GM03348 (cell line): ENCODE measurements around the gene HIPK1.

ENCODE experiments used
- DNase-seq: peaks from one replicate; pipeline ENCODE4 v3.0.0; 2012; ENCODE audit warnings: low spot score

Gene HIPK1

DNA sequence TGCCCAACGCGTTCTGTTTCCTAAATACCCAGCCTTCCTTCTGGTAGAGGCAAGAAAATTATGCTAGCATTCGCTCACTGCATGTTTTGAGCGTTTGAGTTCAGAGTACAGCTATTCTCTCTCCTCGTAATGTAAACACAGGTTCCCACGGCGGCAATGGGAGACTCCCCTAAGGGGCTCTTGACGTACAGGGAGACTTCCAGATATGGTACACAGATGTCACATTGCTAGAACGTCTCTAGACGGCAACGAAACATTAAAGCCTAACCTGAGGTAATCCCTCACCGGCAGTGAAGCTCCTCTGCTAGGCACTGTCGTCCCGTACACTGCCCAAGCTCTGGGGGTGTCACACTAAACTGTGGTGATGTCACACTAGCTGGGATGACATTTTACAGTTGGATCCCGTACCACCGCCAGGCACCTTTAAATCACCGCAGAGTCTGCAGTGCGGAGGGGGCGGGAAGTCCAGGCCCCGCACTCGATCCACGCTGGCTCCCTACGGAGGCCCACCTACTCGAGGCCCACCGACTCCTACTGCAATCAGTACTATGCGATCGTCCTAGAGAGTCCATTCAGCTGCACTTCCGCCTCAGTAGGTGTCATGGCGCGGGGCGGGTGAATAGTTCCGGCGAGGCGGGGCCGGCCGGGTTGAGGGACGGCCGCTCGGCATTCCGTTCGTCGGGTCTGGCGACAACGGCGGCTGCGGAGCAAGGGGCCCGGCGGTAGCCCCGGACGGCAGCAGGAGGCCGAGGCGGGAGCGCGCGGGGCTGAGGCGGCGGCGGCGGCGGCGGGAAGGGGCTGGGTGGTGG is at the start of gene HIPK1:
HIPK1 (plus strand) TSS at position 384 of the 809 bp plus-strand sequence.
- peak; percentile 96 for DNase-seq

DNA sequence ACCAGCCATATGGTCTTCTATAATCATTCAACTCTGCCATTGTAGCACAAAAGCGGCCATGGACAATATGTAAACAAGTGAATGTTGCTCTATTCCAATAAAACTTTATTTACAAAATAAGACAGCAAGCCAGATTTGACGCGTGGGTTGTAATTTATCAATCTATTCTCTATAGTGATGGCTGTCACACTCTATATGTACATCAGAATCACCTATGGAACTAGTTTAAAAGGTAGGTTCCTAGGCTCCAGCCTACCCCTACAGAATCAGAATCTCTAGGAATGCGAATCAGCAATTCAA is 49.4 kb upstream of the HIPK1 start:
- DNase-seq = no peak

DNA sequence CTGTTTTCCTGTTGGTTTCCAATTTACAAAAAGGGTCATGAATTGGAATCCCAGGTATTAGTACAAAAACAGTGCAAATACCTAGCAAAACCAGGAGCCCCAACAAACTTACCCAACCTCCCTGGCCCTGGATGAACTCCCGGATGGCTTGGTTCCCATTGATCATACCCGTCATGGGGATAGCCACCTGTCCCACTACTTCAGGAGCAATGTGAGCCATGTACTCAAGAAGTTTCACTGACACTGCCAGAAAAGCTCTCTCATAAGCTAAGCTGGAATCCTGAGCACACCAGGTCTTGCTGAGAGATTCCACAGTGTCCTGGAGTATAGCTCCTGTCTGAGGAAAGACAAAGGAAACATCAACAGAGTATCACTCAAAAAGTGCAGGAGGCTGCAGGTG is 47.5 kb upstream of the HIPK1 start:
- DNase-seq = no peak

DNA sequence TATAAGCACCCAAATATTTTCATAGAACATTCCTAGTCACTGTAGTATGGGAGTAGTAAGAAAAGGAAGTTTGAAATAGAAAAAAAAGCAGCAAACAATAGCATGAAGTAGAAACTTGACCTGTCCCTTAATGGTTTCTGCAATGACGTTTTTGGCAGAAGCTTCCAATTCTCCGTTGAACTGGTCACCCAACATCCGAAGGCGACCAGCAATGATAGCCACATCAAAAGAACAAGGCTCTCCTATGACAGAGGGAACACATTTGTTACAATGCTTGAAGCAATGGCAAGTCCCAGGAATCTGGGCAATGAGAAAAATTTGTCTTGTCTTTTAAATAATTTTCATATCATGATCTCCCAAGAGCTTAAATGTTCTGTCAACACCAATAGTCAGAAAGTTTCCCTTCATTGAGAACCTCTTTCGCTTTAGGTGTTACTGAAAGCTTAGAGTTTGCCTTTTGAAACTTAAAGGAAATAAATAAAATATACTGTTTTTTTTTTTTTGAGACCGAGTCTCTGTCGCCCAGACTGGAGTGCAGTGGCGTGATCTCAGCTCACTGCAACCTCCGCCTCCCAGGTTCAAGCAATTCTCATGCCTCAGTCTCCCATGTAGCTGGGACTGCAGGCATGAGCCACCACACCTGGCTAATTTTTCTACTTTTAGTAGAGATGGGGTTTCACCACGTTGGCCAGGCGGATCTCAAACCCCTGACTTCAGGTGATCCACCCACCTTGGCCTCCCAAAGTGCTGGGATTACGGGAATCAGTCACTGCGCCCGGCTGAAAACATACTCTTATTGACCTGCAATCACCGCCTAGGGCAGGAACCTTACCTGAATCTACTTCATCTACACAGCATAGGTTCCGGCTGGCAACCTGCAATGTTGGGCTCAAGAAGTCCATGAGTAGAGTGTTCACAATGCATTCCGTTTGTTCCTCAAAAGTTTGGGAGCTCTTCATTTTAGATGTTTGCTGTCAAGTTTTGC is 42.4 kb upstream of the HIPK1 start:
- DNase-seq = no peak

DNA sequence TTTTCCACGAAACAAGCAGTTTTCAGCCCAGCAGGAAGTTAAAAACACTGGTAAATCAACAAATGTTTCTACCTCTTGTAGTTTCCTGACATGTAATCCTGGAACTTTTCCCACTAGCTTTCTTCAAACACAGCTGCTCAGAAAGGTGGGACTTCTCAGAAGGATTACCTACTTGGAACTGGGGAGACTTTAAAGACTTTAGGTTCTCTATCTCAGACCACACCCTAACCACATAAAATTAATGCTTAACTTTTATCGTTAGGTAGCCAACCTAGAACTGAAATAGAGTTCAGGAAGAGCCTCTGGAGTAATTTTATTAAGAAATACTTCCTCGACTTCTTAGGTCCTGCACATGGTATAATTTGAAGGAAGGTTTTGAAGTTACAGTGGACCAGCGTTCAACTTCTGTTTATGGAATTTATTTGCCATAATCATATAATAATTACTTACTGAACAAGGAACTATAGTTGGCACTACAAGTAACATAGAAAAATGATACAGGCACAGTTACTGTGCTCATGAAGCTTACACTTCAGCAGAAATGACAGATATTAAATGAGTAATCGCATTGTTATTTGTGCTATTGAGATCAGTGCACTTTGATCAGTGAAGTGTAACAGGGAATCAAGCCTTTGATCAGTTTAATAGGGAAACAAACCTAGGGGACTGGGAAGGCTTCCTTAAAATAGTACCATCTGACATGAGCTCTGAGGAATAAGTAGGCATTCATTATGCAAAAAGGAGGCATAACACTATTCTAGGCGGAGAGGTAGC is 41.5 kb upstream of the HIPK1 start, which contains the start of gene BCL2L15:
BCL2L15 (minus strand) TSS at position 180 of the 774 bp plus-strand sequence. CDS start 206 bp downstream, outside the sequence.
- DNase-seq = no peak

DNA sequence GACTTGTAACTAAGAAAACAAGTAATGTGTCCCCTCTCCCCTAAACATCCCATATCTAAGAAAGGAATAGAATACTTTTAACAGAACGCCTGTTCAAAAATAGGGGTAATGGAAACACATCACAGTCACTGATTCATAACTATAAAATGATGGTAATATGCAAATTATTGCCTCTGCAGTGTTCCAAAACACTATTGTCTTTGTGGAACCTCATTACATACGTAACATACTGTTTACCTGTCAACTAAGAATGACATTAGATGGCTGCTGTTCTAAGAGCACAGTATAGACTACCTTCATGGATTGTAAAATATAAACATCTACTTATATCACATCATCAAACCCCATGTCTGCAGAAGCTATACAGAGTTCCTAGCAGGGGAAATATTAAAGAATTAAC is 38.3 kb upstream of the HIPK1 start:
- no peak for DNase-seq

DNA sequence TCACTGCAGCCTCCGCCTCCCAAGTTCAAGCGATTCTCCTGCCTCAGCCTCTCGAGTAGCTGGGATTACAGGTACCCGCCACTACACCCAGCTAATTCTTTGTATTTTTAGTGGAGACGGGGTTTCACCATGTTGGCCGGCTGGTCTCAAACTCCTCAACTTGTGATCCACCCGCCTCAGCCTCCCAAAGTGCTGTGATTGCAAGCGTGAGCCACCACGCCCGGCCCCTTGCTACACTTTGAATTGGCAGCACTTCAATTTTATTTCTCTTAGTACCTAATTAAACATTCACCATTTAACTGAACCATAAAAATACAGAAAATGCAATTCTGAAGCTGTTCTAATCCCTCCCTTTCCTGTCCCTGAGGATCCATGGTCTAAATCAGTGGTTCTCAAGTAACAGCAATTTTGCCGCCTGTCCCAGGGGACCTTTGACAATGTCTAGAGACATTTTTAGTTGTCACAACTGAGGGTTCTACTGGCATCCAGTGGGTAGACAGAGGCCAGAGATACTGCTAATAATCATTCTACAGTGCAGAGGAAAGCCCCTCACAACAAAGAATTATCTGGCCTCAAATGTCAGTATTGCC is 37.4 kb upstream of the HIPK1 start:
- no peak for DNase-seq

DNA sequence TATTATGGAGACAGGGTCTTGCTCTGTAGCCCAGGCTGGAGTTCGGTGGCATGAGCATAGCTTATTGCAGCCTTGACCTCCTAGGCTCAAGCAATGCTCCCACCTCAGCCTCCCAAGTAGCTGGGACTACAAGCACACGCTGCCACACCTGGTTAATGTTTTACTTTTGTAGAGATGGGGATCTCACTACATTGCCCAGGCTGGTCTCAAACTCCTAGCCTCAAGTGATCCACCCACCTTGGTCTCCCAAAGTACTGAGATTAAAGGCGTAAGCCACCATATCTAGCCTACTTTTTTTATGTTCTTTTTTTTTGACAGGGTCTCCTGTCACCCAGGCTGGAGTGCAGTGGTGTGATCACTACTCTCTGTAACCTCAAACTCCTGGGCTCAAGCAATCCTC is 35.9 kb upstream of the HIPK1 start:
- no peak for DNase-seq

DNA sequence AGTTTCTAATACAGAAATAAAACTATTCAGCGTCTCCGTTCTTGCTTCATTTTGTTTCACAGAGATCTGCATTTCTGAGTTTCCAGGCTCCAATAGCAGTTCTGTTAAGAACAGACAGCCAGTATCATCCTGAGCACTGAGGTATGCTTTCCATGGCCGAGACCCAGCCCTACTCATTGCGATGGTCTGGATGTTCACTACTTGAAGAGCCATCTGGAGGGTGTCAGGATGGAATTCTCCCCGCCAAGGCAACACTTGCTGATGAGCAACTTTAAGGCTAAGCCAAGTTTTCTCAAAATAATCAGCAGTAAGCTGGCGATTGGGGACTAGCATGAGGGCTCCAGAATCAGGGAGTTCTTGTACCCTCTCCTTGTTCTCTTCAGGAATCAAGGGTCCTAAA is 34.0 kb upstream of the HIPK1 start:
- no peak for DNase-seq

DNA sequence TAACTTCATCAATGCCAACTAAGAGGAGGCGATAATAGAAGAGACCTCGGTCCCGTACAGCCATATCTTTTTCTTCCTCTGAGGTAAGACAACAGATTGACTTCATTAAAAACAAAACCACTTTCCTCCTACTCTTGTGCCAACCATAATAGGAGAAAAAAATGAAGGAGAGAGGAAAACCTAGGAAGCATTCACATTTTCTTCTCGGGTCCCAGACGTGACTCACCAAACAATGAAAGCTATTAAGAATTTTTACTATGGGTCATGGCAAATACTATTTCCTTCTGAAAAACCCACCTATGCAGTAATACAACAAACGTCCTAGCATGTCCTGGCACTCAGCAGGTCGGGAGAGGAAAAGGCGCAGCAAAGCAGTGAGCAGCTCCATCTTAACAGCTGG is 33.2 kb upstream of the HIPK1 start:
- DNase-seq = no peak

DNA sequence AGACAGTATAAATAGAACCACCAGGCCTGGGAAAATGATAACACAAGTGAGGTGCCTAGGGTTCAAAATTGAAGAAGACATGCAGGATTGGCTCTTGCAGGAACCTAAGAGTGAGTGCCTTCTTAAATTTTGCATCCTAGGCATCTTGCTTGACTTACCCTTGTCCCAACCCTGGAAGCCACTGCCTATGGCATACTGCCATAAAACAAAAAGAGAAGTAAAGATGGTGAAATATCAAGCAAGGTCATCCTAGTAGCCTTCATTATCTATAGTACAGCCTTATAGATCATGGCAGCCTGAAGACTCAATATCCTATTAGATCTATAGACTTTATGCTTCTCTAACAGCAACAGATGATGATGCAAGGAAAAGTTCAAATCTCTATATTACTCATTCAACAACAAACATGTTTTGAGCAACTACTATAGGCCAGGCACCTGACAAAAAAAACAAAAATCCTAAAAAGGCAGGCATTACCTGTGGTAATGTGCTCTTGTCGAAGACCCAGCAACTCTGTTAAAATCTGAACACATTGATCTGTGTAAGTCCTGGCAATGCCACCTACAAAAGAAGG is 30.8 kb upstream of the HIPK1 start:
- DNase-seq = no peak

DNA sequence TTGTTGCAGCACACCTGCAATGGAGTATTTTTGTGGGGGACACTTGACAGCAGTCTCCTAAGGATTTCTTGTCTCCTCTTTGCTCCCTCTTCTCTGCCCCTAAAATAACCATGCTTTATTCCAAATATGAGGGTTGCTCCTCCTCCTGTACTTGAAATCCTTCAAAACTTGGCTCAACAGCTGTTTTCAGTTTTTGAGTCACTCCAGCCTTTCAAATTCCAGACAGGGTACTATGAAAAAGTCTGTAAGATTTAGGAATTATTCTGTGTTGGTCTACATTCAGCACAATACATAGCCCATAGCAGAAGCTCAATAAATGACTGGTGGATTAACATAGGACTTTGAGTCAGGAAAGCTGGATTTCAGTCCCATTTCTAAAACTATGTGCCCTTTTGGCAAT is 30.0 kb upstream of the HIPK1 start:
- DNase-seq = peak; percentile 63

DNA sequence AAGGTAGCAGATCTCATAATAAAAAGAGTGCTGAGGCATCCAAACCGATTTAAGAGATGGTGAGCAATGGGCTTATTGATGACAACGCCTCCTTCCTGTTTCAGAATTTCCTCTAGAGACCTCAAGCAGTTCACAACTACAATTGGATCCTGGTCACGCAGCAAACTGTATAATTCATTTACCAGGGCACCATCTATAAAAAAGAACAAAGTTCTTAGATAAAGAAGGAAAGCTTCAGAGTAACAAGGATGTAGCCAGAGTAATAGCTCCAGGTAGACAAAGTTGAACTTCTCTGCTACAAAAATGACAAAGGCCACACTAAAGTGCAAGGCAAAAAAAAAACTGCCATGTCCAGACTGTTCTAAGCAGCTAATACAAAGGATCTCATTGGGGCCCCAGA is 27.9 kb upstream of the HIPK1 start:
- no peak for DNase-seq

DNA sequence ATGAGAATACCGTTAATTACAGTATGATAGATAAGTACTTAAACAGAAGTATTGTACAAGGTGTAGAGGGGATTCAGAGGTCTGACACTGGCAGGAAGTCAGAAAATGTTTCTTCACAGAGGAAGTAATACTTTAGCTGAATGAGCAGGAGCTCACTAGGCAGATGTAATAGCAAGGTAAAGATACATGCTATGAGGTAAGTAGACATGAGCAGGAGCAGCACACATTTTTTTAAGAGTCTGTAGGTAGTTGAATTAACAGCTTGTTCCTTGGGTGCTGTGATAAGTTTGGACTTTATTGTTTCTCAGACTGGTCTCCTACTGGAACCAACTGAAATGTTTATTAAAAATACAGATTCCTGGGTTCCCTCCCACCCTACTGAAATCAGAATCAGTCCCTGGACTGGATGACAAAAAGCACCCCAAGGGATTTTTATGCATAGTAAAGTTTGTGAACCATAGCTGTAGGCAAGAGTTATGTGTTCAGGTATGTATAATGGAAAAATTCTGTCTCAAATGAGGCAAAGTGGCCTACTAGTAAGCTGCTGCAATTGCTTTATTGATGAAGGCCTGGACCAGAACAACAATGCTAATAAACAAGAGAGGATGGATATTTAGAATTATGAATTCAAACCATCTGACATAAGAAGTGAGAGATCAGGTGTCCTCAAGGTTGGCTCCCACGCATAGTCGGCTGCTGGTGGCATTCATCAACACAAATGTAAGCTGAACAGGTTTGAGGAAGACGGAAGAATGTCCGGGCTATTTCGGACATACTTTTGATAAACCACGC is 25.4 kb upstream of the HIPK1 start:
- no peak for DNase-seq

DNA sequence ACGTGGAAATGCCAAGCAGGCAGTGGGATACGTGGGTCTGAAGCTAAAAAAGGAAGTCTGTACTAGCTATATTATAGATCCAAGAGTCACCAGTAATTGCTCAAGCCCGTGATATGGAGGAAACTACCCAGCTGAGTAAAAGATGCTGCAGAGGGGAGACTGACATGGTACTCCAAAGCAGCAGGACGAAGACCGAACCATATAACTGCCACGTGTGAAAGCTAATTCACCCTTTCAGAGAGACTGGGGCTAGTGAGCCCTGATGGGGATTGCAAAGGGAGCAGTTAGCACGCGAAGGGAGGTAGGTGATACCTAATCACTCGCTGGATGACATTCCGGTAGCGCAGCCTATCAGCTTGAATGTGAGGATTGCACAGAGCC is 24.8 kb upstream of the HIPK1 start:
- no peak for DNase-seq

DNA sequence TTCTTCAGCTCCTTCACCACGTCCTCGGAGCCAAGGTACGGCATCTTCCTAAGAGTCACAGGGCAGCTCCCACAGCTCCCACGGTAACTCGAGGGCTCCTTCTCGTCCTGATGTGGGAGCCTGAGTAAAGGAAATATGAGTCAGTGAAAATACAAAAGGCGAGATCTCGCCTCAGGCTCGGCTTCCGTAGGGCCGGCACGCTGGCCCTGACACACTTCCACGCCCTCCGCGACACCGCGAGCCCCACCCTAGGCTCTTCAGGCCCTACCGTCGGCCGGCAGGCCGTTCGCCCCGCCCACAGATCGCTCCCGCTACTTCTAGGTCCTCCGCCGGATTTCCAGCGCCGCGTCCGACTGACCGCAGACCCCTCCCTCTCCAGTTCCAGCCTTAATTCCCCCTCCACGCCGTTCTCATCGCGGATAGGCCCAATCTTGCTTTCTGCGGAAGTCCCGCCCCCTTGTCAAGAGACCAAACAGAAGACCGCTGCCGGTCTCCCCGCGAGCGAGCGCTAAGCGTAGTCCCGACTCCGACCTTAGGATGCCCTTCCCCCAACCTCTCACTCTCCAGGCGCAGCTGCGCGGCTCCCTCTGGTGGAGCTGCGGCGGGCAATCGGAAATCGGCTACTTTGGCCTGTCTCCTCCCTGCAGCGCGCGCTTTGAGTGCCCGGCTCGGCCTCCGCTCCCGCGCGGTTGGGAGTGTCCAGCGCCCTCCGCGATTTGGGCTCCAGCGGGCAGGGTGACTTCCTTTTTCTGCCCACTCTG is 24.3 kb upstream of the HIPK1 start, which contains the start of the genes AP4B1 and DCLRE1B:
AP4B1 (minus strand) TSS at position 126 of the 761 bp plus-strand sequence; CDS start at position 44, 82 bp downstream.
DCLRE1B (plus strand) TSS at position 653 of the 761 bp plus-strand sequence. CDS start 261 bp downstream, outside the sequence.
- DNase-seq = peak; percentile 97

DNA sequence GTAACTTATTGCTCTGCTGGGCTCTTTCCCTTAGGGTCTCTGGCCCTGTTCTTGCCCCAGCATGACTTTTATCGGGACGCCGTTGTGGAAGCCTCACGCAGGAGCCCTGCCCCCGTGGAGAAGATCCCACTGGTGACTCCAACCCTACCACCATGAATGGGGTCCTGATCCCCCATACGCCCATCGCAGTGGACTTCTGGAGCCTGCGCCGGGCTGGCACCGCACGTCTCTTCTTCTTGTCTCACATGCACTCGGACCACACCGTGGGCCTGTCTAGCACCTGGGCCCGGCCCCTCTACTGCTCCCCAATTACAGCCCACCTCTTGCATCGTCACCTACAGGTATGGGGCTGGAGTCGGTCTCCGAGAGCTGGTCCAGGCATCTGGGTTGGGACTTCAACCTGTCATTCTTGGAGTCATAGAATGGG is 23.7 kb upstream of the HIPK1 start:
- peak; percentile 9 for DNase-seq

DNA sequence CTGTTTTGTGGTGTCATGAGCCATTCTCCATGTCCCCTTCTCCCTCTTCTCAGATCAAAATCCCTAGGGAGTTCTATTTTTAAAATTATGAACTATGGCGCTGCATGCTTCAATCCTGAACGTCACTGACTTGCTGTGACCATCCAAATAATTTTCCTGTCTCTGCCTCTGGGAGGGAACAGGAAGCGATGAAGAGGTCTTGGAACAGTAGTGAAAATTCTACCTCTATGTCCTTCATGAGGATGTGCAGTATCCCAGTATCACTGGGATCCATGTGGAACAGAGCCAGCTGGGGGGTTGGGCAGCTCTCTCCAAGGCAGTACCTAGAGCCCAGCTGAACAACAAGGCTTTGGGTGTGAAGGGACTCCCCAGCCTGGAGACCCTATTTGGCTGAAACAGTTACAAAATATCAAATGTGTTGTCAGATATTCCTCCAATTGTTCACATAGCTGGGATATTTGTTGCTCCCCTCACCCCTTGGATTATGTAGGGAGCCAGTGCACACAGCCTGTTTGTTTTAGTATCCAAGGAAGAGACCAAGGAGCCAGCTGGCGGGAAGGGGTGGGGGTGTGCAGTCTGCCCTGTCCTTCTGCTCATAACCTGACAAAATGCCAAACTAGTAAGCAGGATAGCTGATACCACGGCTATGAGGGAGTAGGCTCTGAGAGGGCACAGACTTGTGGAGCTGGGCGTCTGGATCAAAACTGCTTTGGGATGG is 16.4 kb upstream of the HIPK1 start:
- DNase-seq = peak; percentile 68

DNA sequence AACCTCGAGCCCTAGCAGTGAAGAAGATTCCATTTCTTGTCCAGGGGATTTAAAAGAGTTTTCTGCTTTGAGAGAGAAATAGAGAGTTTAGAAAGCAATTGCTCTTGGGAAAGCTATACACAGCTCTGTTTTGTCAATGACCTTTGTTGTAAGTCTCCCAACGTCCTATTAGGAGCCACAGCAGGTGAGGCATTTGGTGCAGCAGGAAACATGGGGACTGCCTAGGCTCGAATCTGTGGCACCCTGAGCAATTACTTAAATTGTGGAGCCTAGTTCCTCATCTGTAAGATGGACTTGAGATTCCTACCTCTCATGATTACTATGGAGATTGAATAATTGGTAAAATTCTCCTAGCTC is 15.8 kb upstream of the HIPK1 start:
- no peak for DNase-seq
